ENCODE data around the gene RSRP1.

The RSRP1 gene

DNA sequence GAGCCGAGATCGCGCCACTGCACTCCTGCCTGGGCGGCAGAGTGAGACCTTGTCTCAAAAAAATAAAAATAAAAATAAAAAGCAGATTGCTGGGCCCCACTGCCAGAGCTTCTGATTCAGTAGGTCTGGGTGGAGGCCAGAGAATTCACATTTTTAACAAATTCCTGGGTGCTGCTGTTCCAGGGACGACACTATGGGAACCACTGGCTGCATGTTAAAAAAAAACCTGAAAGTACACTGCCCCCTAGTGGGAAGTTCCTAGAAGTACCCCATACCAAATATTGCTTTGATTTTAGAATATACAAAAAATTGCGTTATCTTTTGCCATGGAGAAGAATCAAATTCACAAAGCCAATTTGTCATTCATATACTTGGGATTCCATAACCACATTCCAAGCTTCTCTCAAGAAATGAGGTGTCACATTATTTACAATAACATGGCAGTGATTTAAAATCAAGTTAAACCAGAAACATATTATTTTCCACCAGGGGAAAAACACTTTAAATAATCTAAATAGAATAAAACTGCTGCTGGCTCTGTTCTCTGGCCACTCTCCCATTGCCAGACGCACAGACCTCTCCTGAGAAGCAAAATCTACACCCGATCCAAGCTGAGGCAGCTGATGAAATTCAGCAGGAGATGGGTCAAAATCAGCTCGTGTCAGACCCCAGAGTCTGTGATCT lies 42.3 kb downstream of the RSRP1 start:
- no peaks in the 10 kb centered on the region for H4K20me1 ChIP-seq (ENCODE audit: insufficient read depth)
- no peak overlapping the region for H3K4me3 ChIP-seq (IDR thresholded peaks at IDR 0.05; ENCODE audit: insufficient read depth, low read depth, low read length)
- no peak overlapping the region for H3K9ac ChIP-seq
- H2AFZ ChIP-seq (ENCODE audit: low read depth), result no peak overlapping the region; the same call in 1 of the 2 replicates
- peak; percentile 86 for TF ChIP-seq CTCF (conservative IDR thresholded peaks at IDR 0.05; ENCODE audit: low read depth, low read length)
- no peaks in the 10 kb centered on the region for H3K79me2 ChIP-seq (ENCODE audit: insufficient read depth, low read depth)
- H3K4me1 ChIP-seq (ENCODE audit: low read depth, poor library complexity, severe bottlenecking), result peaks cover 7% of the 10 kb centered on the region
- H3K4me2 ChIP-seq, result no peak overlapping the region
- H3K27me3 ChIP-seq (ENCODE audit: insufficient read depth, low read depth), result no peaks in the 10 kb centered on the region
- H3K27ac ChIP-seq, result no peak overlapping the region
- no peaks in the 10 kb centered on the region for H3K36me3 ChIP-seq (ENCODE audit: insufficient read depth)

- Histone ChIP-seq H4K20me1 (ENCODE audit: insufficient read depth) (no peaks in the 10 kb centered on the region), H3K4me3 (IDR thresholded peaks at IDR 0.05; ENCODE audit: insufficient read depth, low read depth, low read length) (no peak overlapping the region), H3K9ac (no peak overlapping the region), H3K27me3 (ENCODE audit: insufficient read depth, low read depth) (no peaks in the 10 kb centered on the region), H3K79me2 (ENCODE audit: insufficient read depth, low read depth) (no peaks in the 10 kb centered on the region), H3K36me3 (ENCODE audit: insufficient read depth) (no peaks in the 10 kb centered on the region), H3K27ac (no peak overlapping the region), H2AFZ (ENCODE audit: low read depth) (no peak overlapping the region), H3K4me1 (ENCODE audit: low read depth, poor library complexity, severe bottlenecking) (peaks cover 7% of the 10 kb centered on the region), H3K4me2 (no peak overlapping the region)
- no peak for TF ChIP-seq CTCF (conservative IDR thresholded peaks at IDR 0.05; ENCODE audit: low read depth, low read length)
Observed at GRCh38 chr1:25201006-25201405, 46.2 kb downstream of the RSRP1 start.

GRCh38 chr1:25199819-25200620 lies 47.2 kb downstream of the RSRP1 start:
- H3K27me3 ChIP-seq (ENCODE audit: insufficient read depth, low read depth), result no peaks in the 10 kb centered on the region

DNA sequence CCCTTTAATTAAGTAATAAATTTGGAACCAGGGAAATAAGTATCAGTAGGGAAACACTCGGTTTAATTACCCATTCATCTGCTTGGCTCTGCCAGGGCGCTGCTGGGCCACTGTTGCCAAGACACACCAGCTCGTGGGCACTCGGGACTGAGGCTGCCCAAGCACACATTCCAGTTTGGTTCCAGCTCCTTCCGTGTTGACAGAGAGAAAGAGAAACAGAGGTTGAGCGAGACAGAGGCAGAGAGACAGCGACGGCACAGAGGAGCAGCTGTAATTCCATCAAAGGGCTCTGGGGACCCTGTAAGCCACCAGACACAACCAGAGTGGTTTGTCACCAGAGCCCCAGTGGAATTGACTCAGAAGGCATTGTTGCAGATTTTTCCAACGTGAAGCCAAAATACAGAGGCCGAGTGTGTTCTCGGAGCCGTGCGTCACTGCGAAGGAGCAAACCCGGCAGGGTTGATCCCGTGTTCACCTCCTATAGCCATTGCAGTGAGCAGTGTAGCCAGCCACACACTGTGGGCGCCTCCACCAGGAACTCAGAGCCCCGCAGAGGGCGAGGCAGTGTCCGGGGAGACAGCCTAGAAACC lies 48.5 kb downstream of the RSRP1 start:
- H3K4me3 ChIP-seq (IDR thresholded peaks at IDR 0.05; ENCODE audit: insufficient read depth, low read depth, low read length), result no peak overlapping the region

More at GRCh38 chr1:25199819-25200620, 47.2 kb downstream of the RSRP1 start:
- Histone ChIP-seq H3K36me3 (ENCODE audit: insufficient read depth) (no peaks in the 10 kb centered on the region), H2AFZ (ENCODE audit: low read depth) (no peak overlapping the region), H3K9ac (no peak overlapping the region), H3K4me2 (no peak overlapping the region), H4K20me1 (ENCODE audit: insufficient read depth) (no peaks in the 10 kb centered on the region), H3K4me3 (IDR thresholded peaks at IDR 0.05; ENCODE audit: insufficient read depth, low read depth, low read length) (no peak overlapping the region), H3K4me1 (ENCODE audit: low read depth, poor library complexity, severe bottlenecking) (peaks cover 5% of the 10 kb centered on the region), H3K79me2 (ENCODE audit: insufficient read depth, low read depth) (no peaks in the 10 kb centered on the region), H3K27ac (no peak overlapping the region)
- no peak for TF ChIP-seq CTCF (conservative IDR thresholded peaks at IDR 0.05; ENCODE audit: low read depth, low read length)

More for the DNA sequence above, 48.5 kb downstream of the RSRP1 start:
- H3K27me3 ChIP-seq (ENCODE audit: insufficient read depth, low read depth), result no peaks in the 10 kb centered on the region
- TF ChIP-seq CTCF (conservative IDR thresholded peaks at IDR 0.05; ENCODE audit: low read depth, low read length), result no peak
- H3K9ac ChIP-seq, result no peak overlapping the region
- H3K4me1 ChIP-seq (ENCODE audit: low read depth, poor library complexity, severe bottlenecking), result no peaks in the 10 kb centered on the region
- no peaks in the 10 kb centered on the region for H3K79me2 ChIP-seq (ENCODE audit: insufficient read depth, low read depth)
- H4K20me1 ChIP-seq (ENCODE audit: insufficient read depth), result no peaks in the 10 kb centered on the region
- no peaks in the 10 kb centered on the region for H3K36me3 ChIP-seq (ENCODE audit: insufficient read depth)
- no peak overlapping the region for H3K4me2 ChIP-seq
- H3K27ac ChIP-seq, result no peak overlapping the region
- H2AFZ ChIP-seq (ENCODE audit: low read depth), result no peak overlapping the region

Data from KMS-11 (cell line).